ENCODE data around the gene SPAG16.

GRCh38 chr2:213234641-213235040 is 49.6 kb upstream of the SPAG16 start:
- TF ChIP-seq CTCF (IDR thresholded peaks at IDR 0.05; ENCODE audit: insufficient read depth, low read length) (no peak), POLR2AphosphoS5 (IDR thresholded peaks at IDR 0.05; ENCODE audit: low read depth) (no peak), GABPA (IDR thresholded peaks at IDR 0.05; ENCODE audit: low read depth) (no peak)

Data from HL-60 (cell line).